Activated CD4-positive, alpha-beta T cell treated with anti-CD3 and anti-CD28 coated beads, Interleukin-10, Interleukin-2, amounts not matched to agents 100 ng/mL and 50 ng/mL, durations not matched to agents 16 hours and 8 hours (primary cell): ENCODE data around the gene SORCS2.

Experiments used
- DNase-seq: peaks from one replicate; pipeline ENCODE4 v3.0.0-alpha.2; 2020

Gene SORCS2

DNA sequence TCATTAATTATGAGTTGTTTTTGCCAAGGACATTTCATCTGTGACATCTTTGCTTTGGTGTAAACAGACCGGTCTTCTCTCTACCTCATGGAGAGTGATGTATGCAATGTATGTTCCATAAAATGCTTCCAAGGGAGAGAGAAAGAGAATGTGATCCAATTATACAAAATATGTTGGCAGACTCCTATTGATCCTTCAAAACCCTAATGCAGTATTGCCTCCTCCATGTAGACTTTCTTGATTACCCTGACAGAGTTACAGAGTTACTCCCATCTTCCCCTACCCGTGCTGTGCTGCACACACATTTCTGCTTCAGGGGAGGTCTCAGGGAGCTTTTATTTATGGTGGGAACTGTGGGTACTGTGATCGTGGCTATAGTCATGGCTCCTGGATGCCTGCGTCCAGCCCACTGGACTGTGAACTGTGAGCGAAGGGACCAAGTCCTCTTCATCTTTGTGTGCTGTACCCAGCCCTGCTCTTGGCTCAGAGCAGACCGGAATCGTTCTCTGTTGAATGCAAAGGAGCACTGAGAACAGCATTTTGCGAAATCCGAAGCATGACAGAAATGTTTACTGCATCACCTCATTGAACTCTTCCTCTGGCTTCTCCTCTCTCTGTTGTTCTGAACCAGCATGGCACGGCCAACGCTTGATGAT, 32.7 kb downstream of the SORCS2 start:
- DNase-seq = no peak

DNA sequence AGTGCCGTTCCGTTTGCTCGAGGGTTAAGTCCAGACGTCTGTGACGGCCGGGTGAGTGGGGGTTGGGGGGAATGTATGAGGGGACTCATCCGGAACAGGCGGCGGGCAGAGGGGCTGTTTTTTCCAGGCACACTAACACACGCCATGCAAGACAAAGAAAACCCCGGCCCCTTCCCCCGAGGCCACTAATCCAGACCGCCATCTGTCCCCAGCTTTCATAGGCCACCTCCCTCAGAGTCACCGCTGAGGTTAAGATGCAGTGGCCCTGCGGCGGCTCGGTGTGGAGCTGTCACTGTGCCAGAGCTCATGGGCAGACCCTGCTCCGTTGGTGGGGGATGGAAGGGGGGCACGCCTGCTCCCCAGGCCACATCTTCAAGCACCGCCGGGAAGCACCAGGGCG, 34.1 kb downstream of the SORCS2 start:
- no peak for DNase-seq

DNA sequence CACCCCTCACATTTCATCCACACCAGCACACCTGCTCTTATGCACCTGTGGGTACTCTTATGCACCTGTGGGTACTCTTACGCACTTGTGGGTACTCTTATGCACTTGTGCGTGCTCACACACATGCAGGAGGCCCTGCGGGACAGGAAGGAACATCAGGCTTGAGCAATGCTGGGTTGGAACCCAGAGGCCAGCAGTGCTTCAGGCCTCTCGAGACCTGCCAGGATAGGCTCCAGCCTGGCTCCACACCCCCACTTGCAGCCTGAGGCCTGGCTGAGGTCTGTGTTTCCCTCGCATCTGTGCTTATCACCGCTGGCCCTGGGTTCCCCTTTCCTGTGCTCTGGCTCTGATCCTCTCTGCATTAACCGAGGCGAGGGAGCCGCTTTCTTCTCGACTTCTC, 34.7 kb downstream of the SORCS2 start:
- DNase-seq = no peak

DNA sequence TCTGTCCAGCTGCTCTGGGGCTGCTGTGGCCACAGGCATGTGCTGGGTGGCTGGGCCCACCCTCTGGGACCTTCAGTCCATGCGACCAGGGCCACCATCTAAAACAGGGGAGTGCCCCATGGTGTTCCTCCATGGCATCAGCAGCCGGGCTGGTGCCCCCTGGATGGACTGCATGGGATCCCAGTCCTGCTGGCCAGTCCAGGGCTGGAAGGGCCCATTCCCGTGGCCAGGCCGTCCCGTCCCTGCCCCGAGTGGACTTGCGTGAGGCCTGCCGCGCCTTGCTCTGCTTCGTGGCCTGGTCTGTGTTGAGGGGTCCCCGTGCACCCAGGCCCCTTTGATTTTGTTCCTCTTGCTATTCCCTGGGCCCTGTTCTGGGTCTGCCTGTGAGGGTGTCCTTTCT, 36.4 kb downstream of the SORCS2 start:
- DNase-seq = no peak

DNA sequence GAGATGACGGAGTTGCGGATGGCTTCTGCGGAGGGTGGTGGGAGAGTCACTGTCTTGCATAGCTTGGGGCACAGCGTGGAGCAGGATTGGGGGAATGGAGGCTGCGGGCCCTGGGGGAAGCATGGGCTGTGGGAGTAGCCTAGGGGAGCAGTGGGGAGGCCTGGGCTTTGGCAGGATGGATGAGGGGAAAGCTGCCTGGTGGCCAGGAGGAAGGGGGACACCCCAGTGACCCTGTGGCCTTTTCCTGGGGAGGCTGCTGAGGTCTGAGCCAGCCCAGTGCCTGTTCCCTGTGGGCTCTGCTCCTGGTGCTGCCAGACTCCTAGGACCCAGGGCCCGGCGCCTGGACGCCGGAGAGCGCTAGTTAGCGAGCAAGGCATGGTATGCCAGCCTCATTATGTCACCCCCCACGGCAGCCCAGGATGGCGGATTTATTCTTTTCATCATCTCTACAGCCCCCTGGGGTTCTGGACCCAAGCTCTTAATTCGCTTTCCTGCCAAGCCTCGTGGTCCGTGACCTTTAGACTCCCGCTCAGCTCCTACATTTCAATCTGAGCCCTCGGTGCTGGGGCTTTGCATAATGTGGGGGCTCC, 39.8 kb downstream of the SORCS2 start:
- DNase-seq = no peak

DNA sequence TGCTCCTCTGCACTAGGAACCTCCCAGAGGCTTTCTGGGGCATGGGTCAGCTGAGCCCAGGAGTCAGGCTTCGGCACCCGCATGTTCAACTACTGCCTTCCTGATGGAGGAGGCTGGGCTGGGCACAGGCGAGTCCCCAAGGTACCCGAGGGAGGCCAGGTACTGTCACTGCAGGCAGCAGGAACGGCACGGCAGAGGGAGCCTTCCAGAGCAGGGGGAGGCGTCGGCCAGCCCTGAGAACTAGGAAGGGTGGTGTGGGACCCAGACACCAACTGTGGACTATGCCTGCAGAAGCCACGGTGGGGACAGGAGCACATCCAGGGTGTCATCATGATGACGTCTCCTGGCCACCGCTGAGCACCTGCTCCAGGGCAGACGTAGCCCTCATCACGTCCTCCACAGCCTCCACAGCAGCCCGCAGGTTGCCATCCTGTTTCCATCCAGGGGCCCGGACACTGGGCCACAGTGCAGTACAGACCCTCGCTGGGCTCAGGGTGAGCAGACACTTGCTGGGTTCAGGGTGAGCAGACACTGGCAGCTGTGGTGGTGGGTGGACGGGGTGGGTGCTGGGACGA, 40.8 kb downstream of the SORCS2 start:
- no peak for DNase-seq

DNA sequence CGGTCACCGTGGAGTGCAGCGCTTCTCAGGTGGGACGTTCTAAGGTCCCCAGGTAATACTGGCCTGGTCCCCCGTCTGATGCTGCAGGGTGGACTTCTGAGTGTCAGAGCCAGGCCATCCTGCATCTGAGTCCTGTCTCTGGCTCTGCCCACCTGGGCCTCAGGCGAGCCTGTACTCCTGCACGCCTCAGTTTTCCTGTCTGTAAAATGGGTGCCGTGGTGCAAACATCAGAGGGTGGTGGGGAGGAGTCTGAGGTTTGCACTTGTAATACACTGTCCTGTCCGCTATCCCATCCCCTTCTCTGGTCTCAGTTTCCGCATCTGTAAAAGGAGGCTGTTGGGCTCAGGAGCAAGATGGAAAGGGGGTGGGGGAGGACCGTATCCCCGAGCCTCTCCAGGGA, 41.3 kb downstream of the SORCS2 start:
- DNase-seq = no peak

DNA sequence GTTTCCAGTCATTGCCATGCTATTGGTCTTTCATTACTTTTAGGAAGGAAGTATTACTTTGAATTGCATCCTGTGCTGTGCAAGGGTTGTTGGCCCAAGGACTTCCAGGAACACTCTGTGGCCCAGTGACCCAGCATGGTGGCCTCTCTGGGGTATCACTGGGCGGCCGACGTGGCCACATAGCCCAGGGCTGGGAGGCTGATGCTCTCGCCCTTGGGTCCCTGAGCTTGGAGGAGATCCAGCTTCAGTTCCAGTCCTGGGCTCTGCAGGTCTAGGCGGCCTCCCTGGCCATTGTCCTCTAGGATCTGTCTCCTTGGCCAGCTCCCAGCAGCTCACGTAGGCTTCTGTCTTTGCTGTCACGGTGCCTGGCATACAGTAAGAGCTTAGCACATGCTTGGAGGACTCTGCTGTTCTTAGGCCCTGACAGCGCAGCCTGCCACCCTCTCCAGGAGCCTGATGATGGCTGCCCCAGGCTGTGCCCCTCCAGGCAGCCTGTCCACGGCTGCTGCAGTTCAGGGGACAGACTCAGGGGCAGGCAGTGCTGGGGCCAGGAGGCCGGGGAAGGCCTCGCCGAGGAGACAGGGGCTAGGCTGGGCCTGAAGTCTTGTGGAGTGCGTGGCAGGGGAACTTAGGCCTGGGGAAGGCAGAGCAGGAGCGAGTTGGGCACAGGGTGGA, 42.2 kb downstream of the SORCS2 start:
- DNase-seq = no peak

DNA sequence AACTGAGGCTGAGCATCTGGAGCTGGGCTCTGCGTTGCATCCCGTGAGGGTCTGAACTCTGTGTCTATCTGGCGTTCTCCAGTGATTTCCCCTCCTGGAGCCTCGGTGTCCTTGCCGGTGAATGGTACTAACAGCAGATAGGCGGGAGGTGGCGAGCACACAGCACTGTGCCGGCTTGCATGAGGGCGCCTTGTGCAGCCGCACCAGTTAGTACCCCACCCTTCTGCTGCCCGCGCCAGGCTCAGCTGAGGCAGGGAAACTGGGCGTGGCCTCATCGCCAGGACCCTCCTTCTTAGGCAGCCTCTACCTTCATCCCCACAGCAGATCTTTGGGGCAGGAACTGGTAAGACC, 42.7 kb downstream of the SORCS2 start:
- no peak for DNase-seq

DNA sequence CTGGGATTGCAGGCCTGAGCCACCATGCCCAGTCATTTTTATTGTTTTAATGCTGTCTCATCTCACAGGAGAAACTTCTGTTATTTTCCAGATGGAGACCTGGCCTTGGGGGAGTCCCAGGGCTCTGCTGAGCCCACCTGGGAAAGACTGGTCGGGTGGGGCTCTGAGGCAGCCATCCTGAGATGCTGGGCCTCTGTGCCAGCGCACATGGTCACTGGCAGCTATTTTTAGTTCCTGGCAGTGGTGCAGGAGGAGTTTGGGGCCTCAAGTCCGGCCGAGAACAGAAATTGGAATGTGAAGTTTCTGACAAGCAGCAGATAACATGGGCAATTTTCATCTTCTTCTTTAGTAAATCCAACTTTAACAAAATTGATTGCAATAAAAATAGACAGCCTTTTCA, 44.5 kb downstream of the SORCS2 start:
- no peak for DNase-seq

DNA sequence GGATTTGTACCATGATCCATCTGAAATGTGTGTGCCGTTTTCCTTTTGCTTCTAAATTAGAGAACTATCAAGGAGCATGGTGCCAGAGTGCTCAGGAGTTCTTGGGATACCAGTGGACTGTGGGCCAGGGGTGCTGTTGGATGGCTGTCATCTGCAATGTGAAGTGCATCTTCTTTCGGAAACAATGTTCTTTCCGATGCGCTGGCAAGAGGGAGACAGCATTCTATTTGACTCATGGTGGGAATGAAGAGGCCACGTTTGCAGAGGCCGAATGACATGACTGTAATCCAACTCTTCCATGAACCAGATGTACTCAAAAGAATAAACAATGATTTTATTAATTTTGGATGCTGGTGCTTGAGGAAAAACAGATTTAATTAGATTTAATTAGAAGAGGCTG, 45.5 kb downstream of the SORCS2 start:
- no peak for DNase-seq

DNA sequence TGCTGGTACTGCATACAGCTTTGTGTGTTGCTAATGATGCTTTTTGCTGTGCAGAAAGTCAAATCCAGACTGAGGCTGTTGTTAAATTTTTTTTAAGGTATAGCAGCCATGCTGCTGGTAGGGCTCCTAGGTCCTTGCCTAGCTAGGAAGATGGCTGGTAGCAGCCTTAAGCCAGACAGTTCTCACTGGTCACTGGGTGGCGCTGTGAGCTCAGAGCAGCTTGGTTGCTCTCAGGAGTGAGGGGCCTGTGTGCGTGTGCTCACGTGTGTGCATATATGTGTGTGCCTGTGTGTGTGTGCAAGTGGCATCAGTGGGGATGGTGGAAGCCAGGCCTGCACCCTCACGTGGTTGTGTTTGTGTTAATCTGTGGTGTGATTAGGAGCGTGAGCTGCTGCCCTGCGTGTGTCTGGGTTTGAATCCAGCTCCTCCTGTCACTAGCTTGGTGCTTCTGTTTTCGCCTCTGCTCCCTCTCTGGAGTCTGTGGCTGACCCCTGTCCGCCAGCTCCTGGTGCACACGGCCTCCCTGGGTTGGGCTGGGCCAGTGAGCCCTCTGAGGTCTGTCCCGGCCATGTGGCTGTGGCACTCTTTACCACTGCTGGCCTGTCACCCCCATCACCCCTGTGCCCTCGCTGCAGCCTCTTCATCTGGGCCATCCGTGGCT, 46.1 kb downstream of the SORCS2 start:
- DNase-seq = no peak

DNA sequence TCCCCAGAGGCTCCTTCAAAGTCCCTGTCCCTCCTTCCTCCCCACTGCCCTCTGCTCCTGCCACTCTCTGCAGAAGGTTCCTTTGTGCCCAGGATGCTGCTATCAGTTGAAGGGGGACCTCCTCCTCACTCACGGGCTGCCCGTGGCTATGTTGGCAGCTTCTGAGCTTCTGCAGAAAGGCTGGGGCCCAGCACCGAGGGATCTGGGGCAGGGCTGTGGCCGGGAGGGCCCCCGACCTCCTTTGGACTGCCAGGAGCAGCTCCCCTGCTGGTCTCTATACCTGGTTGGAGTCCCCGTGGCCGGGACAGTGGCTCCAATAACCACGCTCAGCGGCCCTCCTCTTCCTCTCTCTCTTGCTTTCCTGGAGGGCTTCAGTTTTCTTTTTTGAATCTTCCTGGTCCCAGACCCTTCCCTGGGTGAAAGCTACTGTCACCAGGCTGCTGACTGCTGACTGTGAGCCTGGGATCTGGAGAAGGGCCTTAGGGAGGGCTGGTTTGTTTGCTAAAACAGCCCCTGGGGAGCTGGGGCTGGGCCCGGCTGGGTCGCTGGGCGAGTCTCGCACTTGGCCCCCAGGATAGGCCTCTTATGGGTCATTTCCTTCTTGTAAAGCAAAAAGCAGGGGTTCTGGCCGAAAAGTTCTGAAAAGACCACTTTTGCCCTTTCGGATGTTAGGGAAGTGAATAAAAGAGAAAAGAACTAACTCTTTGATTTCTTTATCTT, 46.9 kb downstream of the SORCS2 start:
- no peak for DNase-seq

DNA sequence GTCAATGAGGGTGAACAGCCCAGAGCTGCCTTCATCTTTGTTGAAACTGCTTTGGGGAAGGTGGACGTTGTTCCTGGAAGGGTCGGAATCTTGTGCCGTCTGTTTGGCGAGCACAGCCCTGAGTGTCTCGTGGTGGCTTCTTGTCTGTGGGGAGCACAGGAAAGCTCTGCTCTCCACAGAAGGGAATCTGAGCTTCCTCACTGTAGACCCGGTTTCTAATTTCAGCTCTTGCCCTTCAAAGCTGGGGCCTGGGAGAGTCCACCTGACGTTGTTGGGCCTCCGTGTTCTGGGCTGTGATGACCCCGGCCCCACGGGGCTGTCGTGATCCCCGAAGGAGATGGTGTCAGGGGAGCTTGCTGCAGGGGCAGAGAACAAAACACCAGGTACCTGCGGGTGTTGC, 47.5 kb downstream of the SORCS2 start:
- no peak for DNase-seq

DNA sequence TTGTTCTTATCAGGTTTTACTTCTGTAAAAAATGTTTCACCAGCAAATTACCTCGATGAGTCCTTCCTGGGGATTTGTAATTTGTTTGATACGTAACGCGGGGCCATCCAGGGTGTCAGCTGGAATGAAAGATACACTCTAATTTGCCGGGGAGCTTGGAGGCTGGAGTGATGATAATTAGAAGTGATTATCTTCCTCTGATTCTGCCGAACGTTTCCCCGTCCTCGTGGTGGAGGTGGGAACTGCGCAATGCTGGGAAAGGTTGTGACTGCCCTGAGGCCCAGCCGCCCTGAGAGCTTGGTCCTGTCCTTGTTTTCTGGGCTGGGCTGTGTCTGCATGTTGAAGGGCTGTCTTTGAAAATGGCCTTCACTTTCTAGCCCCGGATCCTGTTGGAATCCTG, 48.0 kb downstream of the SORCS2 start:
- DNase-seq = no peak

DNA sequence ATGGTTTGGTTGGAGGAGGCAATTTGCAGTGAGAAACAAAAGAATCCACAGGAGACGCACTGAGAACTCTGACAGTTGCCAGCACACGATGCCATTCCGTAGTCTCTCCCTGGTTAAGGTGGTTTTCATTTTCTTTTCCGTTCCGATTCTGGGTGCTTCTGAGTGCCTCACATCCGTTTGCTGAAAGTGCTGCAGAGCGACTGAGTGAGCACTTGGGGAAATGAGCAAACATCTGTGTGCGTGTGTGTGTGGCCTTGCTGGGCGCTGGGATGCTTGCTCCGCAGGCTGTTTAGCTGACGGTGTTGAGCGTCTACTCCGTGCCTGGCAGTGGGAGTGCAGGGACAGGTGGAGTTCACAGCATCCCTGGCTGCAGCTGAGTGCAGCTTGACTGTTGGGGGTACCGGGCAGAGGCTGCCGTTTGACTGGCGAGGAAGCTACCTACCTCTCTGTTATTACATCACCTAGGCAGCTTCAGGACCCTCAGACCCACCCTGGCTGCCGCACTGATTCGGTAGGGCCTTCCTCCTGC, 49.3 kb downstream of the SORCS2 start:
- DNase-seq = no peak

DNA sequence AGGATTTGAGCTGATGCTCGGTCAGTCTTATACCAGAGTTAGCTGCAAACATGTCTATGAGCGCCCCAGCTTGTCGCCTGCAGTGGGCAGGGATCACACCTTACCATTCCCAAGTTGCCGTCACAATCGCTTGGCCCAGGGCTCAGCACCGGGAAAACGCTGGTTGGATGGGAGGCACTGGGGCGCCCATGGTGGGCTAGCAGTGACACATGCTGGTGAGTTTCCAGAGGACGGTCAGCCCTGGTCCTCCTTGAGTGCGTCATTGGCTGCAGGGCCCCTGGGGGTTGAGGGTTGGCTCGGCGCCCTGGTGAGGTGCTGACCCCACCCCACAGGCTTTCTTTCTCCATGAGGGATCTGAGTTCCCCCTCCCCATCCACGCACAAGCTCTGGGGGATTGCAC, 50.4 kb downstream of the SORCS2 start:
- no peak for DNase-seq

DNA sequence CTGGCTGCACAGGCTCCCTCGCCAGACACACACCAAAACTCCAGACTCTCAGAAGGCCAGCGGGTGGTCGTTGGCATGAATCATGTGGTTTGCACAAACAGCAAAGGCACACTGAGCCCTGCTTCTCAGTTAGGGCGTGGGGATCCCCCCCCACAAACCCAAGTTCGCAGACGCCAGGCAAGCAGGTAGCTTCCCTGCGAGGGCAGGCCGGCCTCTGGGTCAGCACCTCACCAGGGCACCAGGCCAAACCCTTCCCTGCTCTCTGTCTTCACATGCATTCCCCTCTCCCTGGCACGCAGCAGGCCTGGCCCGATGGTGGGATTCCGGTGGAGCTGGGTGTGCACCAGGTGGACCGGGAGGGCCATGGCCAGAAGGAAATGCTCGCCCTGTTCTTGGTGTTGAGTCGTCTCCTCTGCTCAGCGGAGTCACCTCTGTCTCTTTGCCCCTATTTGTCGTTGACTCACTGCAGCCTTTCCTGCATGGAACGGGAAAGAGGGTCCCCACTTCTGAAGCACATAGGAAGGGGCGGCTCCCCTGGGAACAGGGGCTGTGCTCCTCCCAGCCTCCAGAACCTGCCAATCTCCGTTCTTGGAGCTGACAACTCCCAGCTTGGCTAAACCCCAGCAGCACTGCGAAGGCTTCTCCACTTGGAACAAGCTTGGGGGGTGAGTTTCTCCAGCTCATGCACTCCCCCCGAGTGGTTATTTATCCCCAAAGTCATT, 51.4 kb downstream of the SORCS2 start:
- no peak for DNase-seq

DNA sequence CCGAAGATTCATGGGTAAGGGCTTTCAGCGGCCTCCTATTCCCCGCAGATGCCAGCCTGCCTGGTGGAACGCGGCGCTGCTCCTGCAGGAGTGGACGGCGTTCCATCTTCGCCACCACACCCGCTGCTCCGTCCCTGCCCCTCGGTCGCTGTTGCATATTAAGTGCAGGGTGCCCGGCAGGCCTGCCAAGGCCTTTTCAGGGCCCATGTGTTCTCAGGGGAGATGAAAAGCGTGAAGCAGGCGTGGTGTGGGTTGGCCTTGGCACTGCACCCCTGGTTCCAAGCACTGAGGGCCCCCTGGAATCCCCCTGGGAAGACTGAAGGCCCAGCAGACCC, 52.0 kb downstream of the SORCS2 start:
- no peak for DNase-seq

DNA sequence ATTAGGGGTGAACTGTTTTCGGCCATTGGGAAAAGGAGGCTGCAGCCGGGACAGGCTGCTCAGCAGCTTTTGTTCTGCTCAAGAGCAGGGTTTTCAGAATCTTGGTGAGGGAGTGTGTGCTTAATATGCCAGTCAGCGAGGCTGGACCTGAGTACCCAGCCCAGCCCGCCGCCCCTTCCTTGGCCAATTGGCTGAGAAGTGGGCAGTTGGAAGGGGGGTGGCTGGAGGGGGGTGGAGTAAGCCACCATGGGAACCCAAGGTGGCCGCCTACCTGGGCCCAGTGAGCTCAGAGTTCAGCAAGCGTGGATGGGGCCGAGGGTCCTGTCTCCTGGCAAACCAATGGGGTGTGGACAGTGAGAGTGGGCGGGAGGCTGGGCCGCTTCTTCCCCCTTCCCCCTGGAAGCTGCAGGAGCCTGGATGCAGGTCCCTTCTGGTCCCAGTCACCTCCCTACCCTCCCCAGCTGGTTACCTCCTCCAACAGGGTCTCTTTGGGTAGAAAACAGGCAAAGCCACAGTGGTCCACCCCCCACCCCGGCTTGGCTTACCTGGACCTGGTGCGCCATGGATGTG, 52.5 kb downstream of the SORCS2 start:
- DNase-seq = no peak

DNA sequence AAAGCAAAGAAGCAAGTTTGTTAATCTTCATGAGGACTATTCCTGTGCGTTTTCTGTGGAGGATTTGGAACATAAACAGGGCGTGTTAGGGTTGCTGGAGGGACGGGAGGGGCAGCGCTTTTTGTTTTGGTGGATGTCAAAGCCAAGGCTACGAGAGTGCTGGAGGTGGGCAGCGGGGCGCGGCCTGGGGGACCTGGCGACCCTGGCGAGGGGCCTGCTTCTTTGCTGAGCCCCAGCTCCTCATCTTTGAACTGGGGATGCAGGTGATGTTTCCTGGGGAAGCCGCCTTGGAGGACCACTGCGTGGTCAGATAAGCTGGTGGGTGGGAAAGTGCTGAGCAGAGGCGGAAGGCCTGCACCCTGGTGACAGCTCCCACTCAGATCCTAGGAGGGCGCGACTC, 55.2 kb downstream of the SORCS2 start:
- DNase-seq = no peak

DNA sequence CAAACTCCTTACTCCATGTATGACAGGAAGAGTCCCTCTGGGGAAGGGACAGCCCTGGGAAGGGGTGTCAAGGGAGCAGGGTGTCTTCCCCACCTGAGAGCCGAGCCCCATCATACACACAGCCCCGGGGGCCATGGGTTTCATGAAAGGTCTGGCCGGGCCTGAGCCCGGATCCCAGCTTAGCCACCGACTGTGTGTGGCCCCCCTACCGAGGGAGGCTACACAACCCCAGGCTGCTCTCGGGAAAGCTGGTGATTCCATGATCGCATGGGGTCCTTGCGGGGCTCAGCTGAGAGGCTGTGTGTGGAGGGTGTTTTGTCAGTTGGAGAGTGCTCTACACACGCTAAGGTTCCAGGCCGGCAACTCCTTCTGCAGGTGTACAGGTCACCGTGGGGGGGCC, 55.6 kb downstream of the SORCS2 start:
- DNase-seq = no peak
